HCT116 (cell line): ENCODE measurements around the gene PLD4. TPM values are rescaled to one million over a fixed set of nuclear protein-coding genes. Genes with fewer than 3 reads are reported as not detected.

Source experiments
- ATAC-seq: fragments of 200-7000 bp; cut with Tn5 transposase; 2 replicates; pipeline ENCODE4 v1.9.1; 2020; ENCODE audit warnings: mild to moderate bottlenecking, moderate library complexity
- BruUV-seq: library from RNA; stranded (reverse); fragments of 400-500 nt; replicated peaks from 2 replicates; lab custom pipeline; 2021; lab: Mats Ljungman, UMichigan
- CTCF ChIA-PET: fragments of 300-600 bp; sonication (Branson Sonifier 250); formaldehyde crosslinking; loops from one replicate; lab custom pipeline; 2021; ENCODE audit warnings: antibody characterized with exemption; lab: Charles Lee
- POLR2A ChIA-PET: fragments of 300-600, 350-600 bp; sonication (Branson Sonifier 250); formaldehyde crosslinking; loops from one replicate; lab custom pipeline; 2021; ENCODE audit warnings: antibody characterized with exemption; lab: Charles Lee
- RAD21 ChIA-PET, 2 experiments: fragments of 300-600 bp; sonication (Branson Sonifier 250); formaldehyde crosslinking; loops; one replicate each; lab custom pipeline; 2023; ENCODE audit warnings: low total read pairs in 2 of 2; ENCODE audit not compliant: uncharacterized antibody in 2 of 2, unreplicated experiment in 2 of 2, low non-redundant PET in 1 of 2; lab: Charles Lee
- DNase-seq: peaks from one replicate; pipeline ENCODE4 v3.0.0-alpha.2; 2010; ENCODE audit warnings: low read depth, low spot score
- H2AFZ ChIP-seq: fragments of 200-600 bp; shearing (Covaris generic), sonication (generic); 2 replicates; pipeline ENCODE4 v1.6.1; 2017; ENCODE audit warnings: low read depth, mixed run types, mixed read lengths, antibody characterized with exemption, low read length; ENCODE audit not compliant: poor library complexity, severe bottlenecking
- H3K27ac ChIP-seq: 2 replicates; pipeline ENCODE4 v1.5.1; 2012; ENCODE audit warnings: low read depth, low read length
- H3K27me3 ChIP-seq: fragments of 200-600 bp; sonication (generic); 2 replicates; pipeline ENCODE4 v1.6.1; 2016; ENCODE audit warnings: mixed run types, low read length, mixed read lengths; ENCODE audit not compliant: insufficient read depth
- H3K36me3 ChIP-seq, 2 experiments: fragments of 200-500 bp in 1 of 2; fragments of 200-600 bp in 1 of 2; sonication (Bioruptor generic) in 1 of 2; sonication (generic) in 1 of 2; 2 replicates each; pipeline versions ENCODE4 v1.5.1 to v1.6.1; 2014 to 2016; ENCODE audit warnings: low read length in 2 of 2, inconsistent platforms in 1 of 2, mixed read lengths in 1 of 2, mixed run types in 1 of 2; ENCODE audit not compliant: insufficient read depth in 2 of 2, control insufficient read depth in 1 of 2
- H3K4me1 ChIP-seq, 2 experiments: fragments of 200-600 bp in 1 of 2; sonication (generic) in 1 of 2; 2 replicates each; pipeline versions ENCODE4 v1.5.1 to v1.6.1; 2012 to 2017; ENCODE audit warnings: low read length in 2 of 2, inconsistent platforms in 1 of 2, mild to moderate bottlenecking in 1 of 2, mixed read lengths in 1 of 2, mixed run types in 1 of 2, moderate library complexity in 1 of 2; ENCODE audit not compliant: insufficient read depth in 2 of 2, control insufficient read depth in 1 of 2
- H3K4me2 ChIP-seq: fragments of 200-600 bp; sonication (generic); 2 replicates; pipeline ENCODE4 v1.6.1; 2017; ENCODE audit warnings: mixed run types, low read length, mixed read lengths
- H3K4me3 ChIP-seq, 2 experiments: fragments of 200-600 bp in 1 of 2; sonication (generic) in 1 of 2; replicated peaks in 1 of 2; 2 replicates each; pipeline ENCODE4 v1.5.1; 2011 to 2016; ENCODE audit warnings: low read length in 2 of 2, control low read depth in 1 of 2, low read depth in 1 of 2, mild to moderate bottlenecking in 1 of 2, mixed read lengths in 1 of 2, mixed run types in 1 of 2
- H3K79me2 ChIP-seq: fragments of 200-600 bp; sonication (generic); 2 replicates; pipeline ENCODE4 v1.6.1; 2017; ENCODE audit warnings: mild to moderate bottlenecking, mixed run types, low read length, moderate library complexity, mixed read lengths; ENCODE audit not compliant: insufficient read depth
- H3K9ac ChIP-seq: fragments of 200-600 bp; sonication (generic); 2 replicates; pipeline ENCODE4 v1.6.1; 2016; ENCODE audit warnings: low read length, mixed read lengths
- H3K9me2 ChIP-seq: fragments of 200-600 bp; sonication (generic), shearing (Covaris generic); 2 replicates; pipeline ENCODE4 v1.6.1; 2017; ENCODE audit warnings: mixed run types, mild to moderate bottlenecking, moderate library complexity; ENCODE audit not compliant: insufficient read depth
- H3K9me3 ChIP-seq, 2 experiments: fragments of 200-500 bp in 1 of 2; fragments of 200-600 bp in 1 of 2; sonication (Bioruptor generic) in 1 of 2; sonication (generic) in 1 of 2; 2 replicates each; pipeline ENCODE4 v1.6.1; 2014 to 2017; ENCODE audit warnings: low read length in 2 of 2, mixed read lengths in 2 of 2, inconsistent platforms in 1 of 2, low read depth in 1 of 2, mild to moderate bottlenecking in 1 of 2, mixed run types in 1 of 2, moderate library complexity in 1 of 2; ENCODE audit not compliant: control insufficient read depth in 1 of 2, insufficient read depth in 1 of 2
- H4K20me1 ChIP-seq: fragments of 200-600 bp; sonication (generic), shearing (Covaris generic); 2 replicates; pipeline ENCODE4 v1.6.1; 2017; ENCODE audit warnings: mixed run types, mild to moderate bottlenecking, moderate library complexity; ENCODE audit not compliant: insufficient read depth
- CBX3 ChIP-seq: IDR thresholded peaks from 2 replicates; pipeline ENCODE4 v1.6.1; 2012; ENCODE audit warnings: low read depth
- CEBPB ChIP-seq: IDR thresholded peaks from 2 replicates; pipeline ENCODE4 v1.6.1; 2012; ENCODE audit warnings: low read depth
- EZH2 ChIP-seq: fragments of 200-600 bp; sonication (generic); IDR thresholded peaks from 2 replicates; pipeline ENCODE4 v1.6.1; 2017; ENCODE audit warnings: antibody characterized with exemption, mixed run types
- FOSL1 ChIP-seq: IDR thresholded peaks from 2 replicates; pipeline ENCODE4 v1.6.1; 2012; ENCODE audit warnings: low read depth
- JUND ChIP-seq: IDR thresholded peaks from 2 replicates; pipeline ENCODE4 v1.6.1; 2012
- RAD21 ChIP-seq: IDR thresholded peaks from 2 replicates; pipeline ENCODE4 v1.6.1; 2012; ENCODE audit warnings: low read depth, mild to moderate bottlenecking
- SIN3A ChIP-seq: IDR thresholded peaks from 2 replicates; pipeline ENCODE4 v1.6.1; 2012; ENCODE audit warnings: low read depth
- SP1 ChIP-seq: IDR thresholded peaks from 2 replicates; pipeline ENCODE4 v1.6.1; 2012; ENCODE audit warnings: low read depth
- SRF ChIP-seq: IDR thresholded peaks from 2 replicates; pipeline ENCODE4 v1.6.1; 2012; ENCODE audit warnings: low read depth
- ZNF274 ChIP-seq: fragments of 200-500 bp; sonication (Bioruptor generic); IDR thresholded peaks from 2 replicates; pipeline ENCODE4 v1.6.1; 2014; ENCODE audit warnings: mild to moderate bottlenecking, low read depth, low read length, inconsistent platforms
- intact Hi-C: fragments of 100-400 bp; cut with micrococcal nuclease; formaldehyde crosslinking; loops from 2 replicates; pipeline ENCODE4 v1.10.0; 2022
- total RNA-seq: library from RNA; stranded (reverse); gene quantifications from one replicate; pipeline ENCODE4 v1.2.1, GENCODE V29; 2021; ENCODE audit not compliant: unreplicated experiment
- TF ChIP-seq, protein P1 (sequence below): IDR thresholded peaks from 2 replicates; pipeline ENCODE4 v1.6.1; 2011; ENCODE audit warnings: mild to moderate bottlenecking, low read length, moderate library complexity; ENCODE audit not compliant: insufficient replicate concordance; ENCODE audit errors: extremely low read depth
- TF ChIP-seq, protein P2 (sequence below), 3 experiments: fragments of 200-600 bp in 1 of 3; sonication (generic) in 1 of 3; IDR thresholded peaks in 2 of 3; conservative IDR thresholded peaks in 1 of 3; 2 replicates each; pipeline ENCODE4 v1.5.1; 2012 to 2017; ENCODE audit warnings: low read depth in 2 of 3, low read length in 2 of 3, antibody characterized with exemption in 1 of 3, borderline replicate concordance in 1 of 3, control low read depth in 1 of 3, mild to moderate bottlenecking in 1 of 3, mixed read lengths in 1 of 3, mixed run types in 1 of 3, moderate library complexity in 1 of 3; ENCODE audit not compliant: insufficient read depth in 1 of 3

PLD4 gene
- total RNA-seq, 1 experiment from 2014 or later, result 0.12 TPM

GRCh38 chr14:104935026-104935650, 10.5 kb downstream of the PLD4 start:
- H3K4me1 ChIP-seq, result peaks cover 0 to 7% of the 10 kb centered on the region in 2 experiments; a peak in 1 of 4 replicates
- H4K20me1 ChIP-seq, result no peaks in the 10 kb centered on the region
- no peaks in the 10 kb centered on the region for H3K36me3 ChIP-seq
- H3K79me2 ChIP-seq, result no peaks in the 10 kb centered on the region
- no peak overlapping the region for H3K27ac ChIP-seq
- H3K9me2 ChIP-seq, result no peaks in the 10 kb centered on the region
- H2AFZ ChIP-seq, result no peak overlapping the region
- no peaks in the 10 kb centered on the region for H3K9me3 ChIP-seq
- no peaks in the 10 kb centered on the region for H3K27me3 ChIP-seq
- no TSS peak for BruUV-seq
- ATAC-seq, result no peak
- intact Hi-C loops, result no loop called here
- H3K9ac ChIP-seq, result no peak overlapping the region
- ChIA-PET CTCF (interaction anchor here (1.2 to 3.2 kb wide), 3 partner anchors 38 to 111 kb away, joined by 3 to 18 read pairs (median 5); no protein-coding TSS in a partner anchor), POLR2A (no interaction called here), RAD21 (interaction anchor here in 1 of 2 experiments (1.1 kb wide), 1 partner anchor 39 kb away, joined by 3 read pairs; no protein-coding TSS in a partner anchor)
- H3K4me2 ChIP-seq, result no peak overlapping the region
- TF ChIP-seq ZNF274, result no peak
- no peak for TF ChIP-seq RAD21
- no peak for TF ChIP-seq CEBPB
- TF ChIP-seq, protein P1, sequence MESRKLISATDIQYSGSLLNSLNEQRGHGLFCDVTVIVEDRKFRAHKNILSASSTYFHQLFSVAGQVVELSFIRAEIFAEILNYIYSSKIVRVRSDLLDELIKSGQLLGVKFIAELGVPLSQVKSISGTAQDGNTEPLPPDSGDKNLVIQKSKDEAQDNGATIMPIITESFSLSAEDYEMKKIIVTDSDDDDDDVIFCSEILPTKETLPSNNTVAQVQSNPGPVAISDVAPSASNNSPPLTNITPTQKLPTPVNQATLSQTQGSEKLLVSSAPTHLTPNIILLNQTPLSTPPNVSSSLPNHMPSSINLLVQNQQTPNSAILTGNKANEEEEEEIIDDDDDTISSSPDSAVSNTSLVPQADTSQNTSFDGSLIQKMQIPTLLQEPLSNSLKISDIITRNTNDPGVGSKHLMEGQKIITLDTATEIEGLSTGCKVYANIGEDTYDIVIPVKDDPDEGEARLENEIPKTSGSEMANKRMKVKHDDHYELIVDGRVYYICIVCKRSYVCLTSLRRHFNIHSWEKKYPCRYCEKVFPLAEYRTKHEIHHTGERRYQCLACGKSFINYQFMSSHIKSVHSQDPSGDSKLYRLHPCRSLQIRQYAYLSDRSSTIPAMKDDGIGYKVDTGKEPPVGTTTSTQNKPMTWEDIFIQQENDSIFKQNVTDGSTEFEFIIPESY, result no peak
- TF ChIP-seq SP1, result no peak
- TF ChIP-seq JUND, result no peak
- no peak for TF ChIP-seq FOSL1
- no peak for TF ChIP-seq SRF
- TF ChIP-seq, protein P2, sequence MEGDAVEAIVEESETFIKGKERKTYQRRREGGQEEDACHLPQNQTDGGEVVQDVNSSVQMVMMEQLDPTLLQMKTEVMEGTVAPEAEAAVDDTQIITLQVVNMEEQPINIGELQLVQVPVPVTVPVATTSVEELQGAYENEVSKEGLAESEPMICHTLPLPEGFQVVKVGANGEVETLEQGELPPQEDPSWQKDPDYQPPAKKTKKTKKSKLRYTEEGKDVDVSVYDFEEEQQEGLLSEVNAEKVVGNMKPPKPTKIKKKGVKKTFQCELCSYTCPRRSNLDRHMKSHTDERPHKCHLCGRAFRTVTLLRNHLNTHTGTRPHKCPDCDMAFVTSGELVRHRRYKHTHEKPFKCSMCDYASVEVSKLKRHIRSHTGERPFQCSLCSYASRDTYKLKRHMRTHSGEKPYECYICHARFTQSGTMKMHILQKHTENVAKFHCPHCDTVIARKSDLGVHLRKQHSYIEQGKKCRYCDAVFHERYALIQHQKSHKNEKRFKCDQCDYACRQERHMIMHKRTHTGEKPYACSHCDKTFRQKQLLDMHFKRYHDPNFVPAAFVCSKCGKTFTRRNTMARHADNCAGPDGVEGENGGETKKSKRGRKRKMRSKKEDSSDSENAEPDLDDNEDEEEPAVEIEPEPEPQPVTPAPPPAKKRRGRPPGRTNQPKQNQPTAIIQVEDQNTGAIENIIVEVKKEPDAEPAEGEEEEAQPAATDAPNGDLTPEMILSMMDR (IDR thresholded peaks at IDR 0.05 in 2 of 3, conservative IDR thresholded peaks at IDR 0.05 in 1 of 3; ENCODE audit: borderline replicate concordance in 1 of 3, insufficient read depth in 1 of 3, low read depth in 2 of 3, low read length in 2 of 3), result no peak
- TF ChIP-seq EZH2, result no peak
- no peak for TF ChIP-seq CBX3
- no peak for TF ChIP-seq SIN3A
- no peak overlapping the region for H3K4me3 ChIP-seq
- DNase-seq, result no peak
